ENCODE measurements around the gene LRP1-AS.

The LRP1-AS gene

GRCh38 chr12:57146092-57146491 is 1.3 kb downstream of the LRP1-AS start:
- no peak overlapping the region for H3K4me3 Mint-ChIP-seq
- H3K4me1 Mint-ChIP-seq, result peaks cover 88% of the 10 kb centered on the region
- peak overlapping the region; percentile 36 to 100 (median 99) for H3K27ac Mint-ChIP-seq
- H3K27me3 Mint-ChIP-seq (ENCODE audit: low read depth), result no peaks in the 10 kb centered on the region
- H3K36me3 Mint-ChIP-seq (ENCODE audit: low read depth), result peaks cover 71% of the 10 kb centered on the region
- no peak for TF ChIP-seq CTCF (IDR thresholded peaks at IDR 0.05; ENCODE audit: unreplicated experiment in 3 of 3)
- H3K9me3 Mint-ChIP-seq, result no peaks in the 10 kb centered on the region

GRCh38 chr12:57145460-57146059 is 1.9 kb downstream of the LRP1-AS start:
- Mint-ChIP-seq H3K36me3 (ENCODE audit: low read depth) (peaks cover 73% of the 10 kb centered on the region), H3K27ac (peak overlapping the region; percentile 36 to 100 (median 99)), H3K9me3 (no peaks in the 10 kb centered on the region), H3K27me3 (ENCODE audit: low read depth) (no peaks in the 10 kb centered on the region), H3K4me1 (peaks cover 83% of the 10 kb centered on the region), H3K4me3 (no peak overlapping the region)
- no peak for TF ChIP-seq CTCF (IDR thresholded peaks at IDR 0.05; ENCODE audit: unreplicated experiment in 3 of 3)

- H3K9me3 Mint-ChIP-seq, result no peaks in the 10 kb centered on the region
- peaks cover 83% of the 10 kb centered on the region for H3K4me1 Mint-ChIP-seq
- H3K27ac Mint-ChIP-seq, result peak overlapping the region; percentile 35 to 100 (median 98)
- no peaks in the 10 kb centered on the region for H3K27me3 Mint-ChIP-seq (ENCODE audit: low read depth)
- TF ChIP-seq CTCF (IDR thresholded peaks at IDR 0.05; ENCODE audit: unreplicated experiment in 3 of 3), result no peak
- peaks cover 78% of the 10 kb centered on the region for H3K36me3 Mint-ChIP-seq (ENCODE audit: low read depth)
- H3K4me3 Mint-ChIP-seq, result no peak overlapping the region
Observed at GRCh38 chr12:57143454-57143853, 4.0 kb downstream of the LRP1-AS start.

- Mint-ChIP-seq H3K27me3 (ENCODE audit: low read depth) (no peaks in the 10 kb centered on the region), H3K4me1 (peaks cover 83% of the 10 kb centered on the region), H3K4me3 (no peak overlapping the region)
Observed at GRCh38 chr12:57142727-57143126, 4.7 kb downstream of the LRP1-AS start.

GRCh38 chr12:57142121-57142520 is 5.3 kb downstream of the LRP1-AS start:
- H3K4me3 Mint-ChIP-seq, result peak overlapping the region; percentile 36 to 56 (median 48)
- H3K9me3 Mint-ChIP-seq, result no peaks in the 10 kb centered on the region
- H3K4me1 Mint-ChIP-seq, result peaks cover 81% of the 10 kb centered on the region
- no peak for TF ChIP-seq CTCF (IDR thresholded peaks at IDR 0.05; ENCODE audit: unreplicated experiment in 3 of 3)
- H3K36me3 Mint-ChIP-seq (ENCODE audit: low read depth), result peaks cover 77% of the 10 kb centered on the region
- no peaks in the 10 kb centered on the region for H3K27me3 Mint-ChIP-seq (ENCODE audit: low read depth)
- peak overlapping the region; percentile 89 to 100 (median 98) for H3K27ac Mint-ChIP-seq

More at GRCh38 chr12:57142727-57143126, 4.7 kb downstream of the LRP1-AS start:
- Mint-ChIP-seq H3K27ac (peak overlapping the region; percentile 89 to 100 (median 98)), H3K9me3 (no peaks in the 10 kb centered on the region), H3K36me3 (ENCODE audit: low read depth) (peaks cover 81% of the 10 kb centered on the region)
- no peak for TF ChIP-seq CTCF (IDR thresholded peaks at IDR 0.05; ENCODE audit: unreplicated experiment in 3 of 3)

GRCh38 chr12:57141249-57141648 is 6.2 kb downstream of the LRP1-AS start:
- Mint-ChIP-seq H3K4me1 (peaks cover 77% of the 10 kb centered on the region), H3K36me3 (ENCODE audit: low read depth) (peaks cover 71% of the 10 kb centered on the region), H3K4me3 (no peak overlapping the region), H3K9me3 (no peaks in the 10 kb centered on the region), H3K27ac (peak overlapping the region; percentile 89 to 100 (median 98)), H3K27me3 (ENCODE audit: low read depth) (no peaks in the 10 kb centered on the region)
- no peak for TF ChIP-seq CTCF (IDR thresholded peaks at IDR 0.05; ENCODE audit: unreplicated experiment in 3 of 3)
